Melanocyte of skin (primary cell): Measurements from ENCODE around the gene IFI16. TPM values are rescaled to one million over a fixed set of nuclear protein-coding genes. Genes with fewer than 3 reads are reported as not detected.

ENCODE experiments used
- total RNA-seq, 2 donors: library from RNA; depleted of rRNA; stranded (reverse); fragments of >200 nt; gene quantifications; 2 replicates each; pipeline ENCODE4 v1.2.3, GENCODE V29; 2012

IFI16 gene
- 100 to 1,000 TPM; 334 to 365 TPM for total RNA-seq

GRCh38 chr1:159009704-159010361, at the start of gene IFI16:
TSS of gene IFI16 (plus strand) at chr1:159009907. CDS start at chr1:159014681, 4,774 bp downstream.

DNA sequence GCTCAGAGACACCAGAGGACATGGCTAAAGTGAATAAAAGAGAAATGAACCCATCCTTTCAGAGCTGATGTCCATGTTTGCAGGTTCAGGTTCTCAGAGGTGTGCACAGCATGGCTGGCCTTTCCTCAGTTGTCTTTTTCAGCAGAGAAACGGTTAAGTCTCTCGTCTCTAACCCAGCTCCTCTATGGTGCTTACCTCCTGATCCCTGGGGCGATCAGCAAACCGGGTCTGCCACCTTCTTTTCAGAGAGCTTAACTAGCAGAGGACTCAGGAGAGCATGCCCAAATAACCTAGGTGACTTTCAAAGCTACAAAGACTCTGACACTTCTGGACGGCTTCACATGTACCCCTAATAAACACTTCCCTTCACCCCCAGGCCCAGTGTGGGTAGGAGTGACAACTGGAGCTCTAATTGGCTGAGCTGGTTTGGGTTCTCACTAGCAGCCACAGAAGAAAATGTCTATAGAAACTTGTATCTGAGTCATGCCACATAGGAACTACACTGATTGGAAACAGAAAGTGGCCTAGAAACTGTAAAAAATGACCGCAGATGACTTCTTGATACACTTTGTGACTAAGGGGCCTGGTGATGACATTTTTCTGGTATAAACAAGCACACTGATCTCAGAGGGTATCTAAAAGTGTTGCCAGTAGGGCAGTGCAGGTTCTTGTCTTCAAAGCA, 66.9 kb downstream of the IFI16 start, which contains the start of gene AIM2:
AIM2 (minus strand) TSS at position 329 of the 682 bp plus-strand sequence. CDS start 3,267 bp downstream, outside the sequence.

Other genes starting within 250 kb of the IFI16 start
- gene OR6N1, start 237.7 kb upstream of the IFI16 start, total RNA-seq = not detected
- not detected for gene OR6N2, start 228.7 kb upstream of the IFI16 start, total RNA-seq
- gene MNDA, start 178.6 kb upstream of the IFI16 start, total RNA-seq = not detected
- gene PYHIN1, start 78.4 kb upstream of the IFI16 start, total RNA-seq = 1 to 10 TPM; 6.0 to 7.9 TPM
- under 1 TPM; 0.34 to 1.00 TPM for gene AIM2, start 66.9 kb downstream of the IFI16 start, total RNA-seq
- gene CADM3, start 161.7 kb downstream of the IFI16 start, total RNA-seq = 10 to 100 TPM; 11.4 to 12.3 TPM
- gene ACKR1, start 195.0 kb downstream of the IFI16 start, total RNA-seq = under 1 TPM; under 0.01 TPM